ENCODE results near the gene USP19.
A peak's percentile ranks its signal among the peaks of the same experiment; 100 is the strongest.

USP19 gene, protein sequence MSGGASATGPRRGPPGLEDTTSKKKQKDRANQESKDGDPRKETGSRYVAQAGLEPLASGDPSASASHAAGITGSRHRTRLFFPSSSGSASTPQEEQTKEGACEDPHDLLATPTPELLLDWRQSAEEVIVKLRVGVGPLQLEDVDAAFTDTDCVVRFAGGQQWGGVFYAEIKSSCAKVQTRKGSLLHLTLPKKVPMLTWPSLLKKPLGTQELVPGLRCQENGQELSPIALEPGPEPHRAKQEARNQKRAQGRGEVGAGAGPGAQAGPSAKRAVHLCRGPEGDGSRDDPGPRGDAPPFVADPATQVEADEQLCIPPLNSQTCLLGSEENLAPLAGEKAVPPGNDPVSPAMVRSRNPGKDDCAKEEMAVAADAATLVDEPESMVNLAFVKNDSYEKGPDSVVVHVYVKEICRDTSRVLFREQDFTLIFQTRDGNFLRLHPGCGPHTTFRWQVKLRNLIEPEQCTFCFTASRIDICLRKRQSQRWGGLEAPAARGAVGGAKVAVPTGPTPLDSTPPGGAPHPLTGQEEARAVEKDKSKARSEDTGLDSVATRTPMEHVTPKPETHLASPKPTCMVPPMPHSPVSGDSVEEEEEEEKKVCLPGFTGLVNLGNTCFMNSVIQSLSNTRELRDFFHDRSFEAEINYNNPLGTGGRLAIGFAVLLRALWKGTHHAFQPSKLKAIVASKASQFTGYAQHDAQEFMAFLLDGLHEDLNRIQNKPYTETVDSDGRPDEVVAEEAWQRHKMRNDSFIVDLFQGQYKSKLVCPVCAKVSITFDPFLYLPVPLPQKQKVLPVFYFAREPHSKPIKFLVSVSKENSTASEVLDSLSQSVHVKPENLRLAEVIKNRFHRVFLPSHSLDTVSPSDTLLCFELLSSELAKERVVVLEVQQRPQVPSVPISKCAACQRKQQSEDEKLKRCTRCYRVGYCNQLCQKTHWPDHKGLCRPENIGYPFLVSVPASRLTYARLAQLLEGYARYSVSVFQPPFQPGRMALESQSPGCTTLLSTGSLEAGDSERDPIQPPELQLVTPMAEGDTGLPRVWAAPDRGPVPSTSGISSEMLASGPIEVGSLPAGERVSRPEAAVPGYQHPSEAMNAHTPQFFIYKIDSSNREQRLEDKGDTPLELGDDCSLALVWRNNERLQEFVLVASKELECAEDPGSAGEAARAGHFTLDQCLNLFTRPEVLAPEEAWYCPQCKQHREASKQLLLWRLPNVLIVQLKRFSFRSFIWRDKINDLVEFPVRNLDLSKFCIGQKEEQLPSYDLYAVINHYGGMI (N-terminal part only)

DNA sequence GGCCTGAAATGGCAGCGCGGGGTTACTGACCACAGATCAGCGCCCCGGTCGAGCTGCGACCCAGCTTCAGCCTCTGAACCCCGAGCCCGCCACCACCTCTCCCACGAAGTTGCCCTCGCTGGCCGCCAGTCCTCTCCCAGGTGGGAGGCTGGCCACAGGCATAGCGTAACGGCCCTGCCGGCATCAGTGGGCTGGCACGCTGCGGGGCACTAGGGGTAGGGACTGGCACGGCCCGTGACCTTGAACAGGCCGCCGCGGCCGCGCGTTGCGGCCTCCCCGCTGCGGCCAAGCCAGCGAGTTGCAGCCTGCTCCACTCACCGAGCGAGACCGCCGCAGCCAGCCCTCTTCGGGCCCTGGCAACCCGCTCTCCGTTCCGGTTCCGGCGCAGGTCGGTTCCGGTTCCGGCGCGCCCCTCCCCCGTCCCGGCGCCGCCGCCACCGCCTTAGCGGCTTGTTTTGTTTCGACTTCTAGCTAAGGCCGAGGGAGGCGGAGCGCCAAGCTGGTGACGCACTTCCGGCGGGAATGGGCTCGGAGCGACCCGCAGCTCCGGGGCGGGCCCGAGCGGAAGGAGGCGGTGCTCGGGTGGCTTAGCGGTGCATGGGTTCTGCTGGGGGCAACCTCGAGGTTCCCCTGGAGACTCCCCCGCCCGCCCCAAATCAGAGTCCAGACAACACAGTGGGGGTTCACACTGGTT is at the start of gene USP19:
Gene USP19 (minus strand): TSS at position 386 of the 694 bp plus-strand sequence. CDS start 1,678 bp downstream, outside the sequence.
- no peaks in the 10 kb centered on the region for H3K36me3 ChIP-seq (ENCODE audit: control insufficient read depth, insufficient read depth, low read length)
- TF ChIP-seq, protein P1, sequence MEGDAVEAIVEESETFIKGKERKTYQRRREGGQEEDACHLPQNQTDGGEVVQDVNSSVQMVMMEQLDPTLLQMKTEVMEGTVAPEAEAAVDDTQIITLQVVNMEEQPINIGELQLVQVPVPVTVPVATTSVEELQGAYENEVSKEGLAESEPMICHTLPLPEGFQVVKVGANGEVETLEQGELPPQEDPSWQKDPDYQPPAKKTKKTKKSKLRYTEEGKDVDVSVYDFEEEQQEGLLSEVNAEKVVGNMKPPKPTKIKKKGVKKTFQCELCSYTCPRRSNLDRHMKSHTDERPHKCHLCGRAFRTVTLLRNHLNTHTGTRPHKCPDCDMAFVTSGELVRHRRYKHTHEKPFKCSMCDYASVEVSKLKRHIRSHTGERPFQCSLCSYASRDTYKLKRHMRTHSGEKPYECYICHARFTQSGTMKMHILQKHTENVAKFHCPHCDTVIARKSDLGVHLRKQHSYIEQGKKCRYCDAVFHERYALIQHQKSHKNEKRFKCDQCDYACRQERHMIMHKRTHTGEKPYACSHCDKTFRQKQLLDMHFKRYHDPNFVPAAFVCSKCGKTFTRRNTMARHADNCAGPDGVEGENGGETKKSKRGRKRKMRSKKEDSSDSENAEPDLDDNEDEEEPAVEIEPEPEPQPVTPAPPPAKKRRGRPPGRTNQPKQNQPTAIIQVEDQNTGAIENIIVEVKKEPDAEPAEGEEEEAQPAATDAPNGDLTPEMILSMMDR (IDR thresholded peaks at IDR 0.05) = no peak
- no peaks in the 10 kb centered on the region for H3K9me3 ChIP-seq (ENCODE audit: control insufficient read depth, low read length)
- peaks cover 34% of the 10 kb centered on the region for H3K79me2 ChIP-seq
- H3K4me3 ChIP-seq (ENCODE audit: low read depth, low read length) = peak within 1 kb of the TSS; percentile 80
- no peaks in the 10 kb centered on the region for H3K27me3 ChIP-seq (ENCODE audit: control insufficient read depth, insufficient read depth, low read length)
- peak within 1 kb of the TSS; percentile 75 for H2AFZ ChIP-seq
- H3K4me1 ChIP-seq = peaks cover 15% of the 10 kb centered on the region
- peak within 1 kb of the TSS; percentile 28 for H3K9ac ChIP-seq
- H3K4me2 ChIP-seq (ENCODE audit: low read length) = peak within 1 kb of the TSS; percentile 78
- peak within 1 kb of the TSS; percentile 91 for H3K27ac ChIP-seq

DNA sequence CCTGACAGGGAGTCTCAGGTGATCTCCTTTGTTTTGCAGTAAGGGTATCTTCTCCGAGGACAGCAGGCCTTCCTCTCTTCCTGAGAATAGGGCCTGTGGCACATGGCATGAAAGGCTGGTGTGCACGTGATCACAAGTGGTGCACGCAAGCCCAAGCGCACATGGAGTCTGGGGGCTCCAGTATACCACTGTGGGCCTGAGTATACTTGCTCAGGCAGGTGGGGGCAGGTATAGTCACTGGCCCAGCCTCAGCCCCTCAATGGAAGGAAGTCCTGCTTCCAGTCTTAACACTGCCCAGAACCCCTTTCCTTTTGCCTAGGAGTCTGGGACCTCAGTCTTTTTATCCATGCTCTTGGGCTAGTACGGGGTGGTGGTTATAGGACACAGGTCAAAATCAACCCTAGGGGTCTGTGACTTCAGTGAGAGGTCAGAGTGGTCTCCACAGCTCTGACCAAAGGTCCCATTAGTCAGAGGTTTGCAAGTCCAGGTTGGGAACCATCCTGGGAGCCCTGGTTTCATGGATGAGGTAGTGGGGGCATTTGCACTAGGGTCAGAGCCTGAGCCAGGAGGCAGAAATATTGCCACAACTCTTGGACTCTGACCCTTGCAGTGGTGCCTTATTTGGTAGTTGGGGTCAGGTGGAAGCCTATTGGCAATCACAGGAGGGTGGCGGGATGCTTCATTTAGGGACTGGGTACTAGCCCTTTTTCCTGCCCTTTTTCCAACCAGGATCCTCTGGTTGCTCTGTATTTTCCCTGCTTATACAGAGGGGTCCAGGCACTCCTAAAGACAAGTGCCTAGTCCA is 46.3 kb upstream of the USP19 start:
- TF ChIP-seq, protein P1 (IDR thresholded peaks at IDR 0.05) = no peak
- H3K27me3 ChIP-seq (ENCODE audit: control insufficient read depth, insufficient read depth, low read length) = no peaks in the 10 kb centered on the region
- peaks cover 10% of the 10 kb centered on the region for H3K4me1 ChIP-seq
- H3K4me3 ChIP-seq (ENCODE audit: low read depth, low read length) = peak overlapping the region; percentile 67
- no peaks in the 10 kb centered on the region for H3K36me3 ChIP-seq (ENCODE audit: control insufficient read depth, insufficient read depth, low read length)
- H3K79me2 ChIP-seq = peaks cover 4% of the 10 kb centered on the region
- no peaks in the 10 kb centered on the region for H3K9me3 ChIP-seq (ENCODE audit: control insufficient read depth, low read length)
- peak overlapping the region; percentile 87 for H3K4me2 ChIP-seq (ENCODE audit: low read length)
- peak overlapping the region; percentile 99 for H2AFZ ChIP-seq
- H3K27ac ChIP-seq = peak overlapping the region; percentile 83
- H3K9ac ChIP-seq = no peak overlapping the region

DNA sequence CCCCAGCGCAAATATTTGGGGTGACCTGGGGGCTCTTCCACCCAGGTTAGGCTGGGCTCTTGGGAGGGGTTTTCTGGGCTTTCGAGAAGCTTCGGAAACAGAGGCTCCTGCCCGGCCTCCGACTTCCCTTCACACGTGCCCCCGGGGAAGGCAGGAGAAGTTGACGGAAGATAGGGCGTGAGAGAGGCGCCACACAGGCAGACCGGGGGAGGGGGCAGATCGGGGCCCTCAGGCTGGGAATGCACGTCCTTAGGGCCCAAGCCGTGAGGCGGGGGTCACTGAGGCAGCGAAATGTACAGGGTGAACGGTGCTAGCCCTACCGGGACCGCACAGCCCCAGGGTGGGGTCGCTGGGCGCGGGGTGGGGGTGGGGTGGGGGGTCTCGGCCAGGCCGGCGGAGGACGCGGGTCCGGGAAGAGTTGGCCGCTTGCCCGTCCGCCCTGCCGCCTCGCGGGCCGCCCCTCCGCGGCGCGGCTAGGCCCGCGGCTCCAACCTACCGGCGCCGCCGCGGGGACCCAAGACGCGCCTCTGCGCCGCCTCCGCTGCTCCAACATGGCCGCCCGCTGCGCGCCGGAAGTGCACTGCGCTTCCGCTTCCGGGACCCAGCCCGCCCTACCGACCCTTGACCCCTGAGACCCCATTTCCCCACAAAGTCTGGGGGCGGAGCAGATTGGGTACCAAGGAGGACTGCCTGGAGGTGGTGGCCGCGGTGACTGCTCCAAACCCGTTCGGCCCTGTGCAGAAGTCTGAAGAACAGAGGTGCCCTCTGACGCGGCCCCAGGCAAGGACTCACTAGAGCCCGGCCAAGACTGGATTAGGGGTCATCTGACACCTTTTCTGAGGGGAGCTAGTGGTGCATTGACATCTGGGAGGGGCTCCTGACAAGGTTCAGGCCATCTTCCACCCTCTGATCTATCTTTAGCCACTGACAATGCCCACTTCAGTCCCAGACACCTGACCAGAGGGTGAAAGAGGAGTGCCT is 45.4 kb upstream of the USP19 start, which contains the start of gene CCDC71:
Gene CCDC71 (minus strand): TSS at position 561 of the 981 bp plus-strand sequence. CDS start 2,123 bp downstream, outside the sequence.
- Histone ChIP-seq H3K79me2 (peaks cover 4% of the 10 kb centered on the region), H3K4me3 (ENCODE audit: low read depth, low read length) (peak within 1 kb of the TSS; percentile 67), H2AFZ (peak within 1 kb of the TSS; percentile 99), H3K9ac (no peak within 1 kb of the TSS), H3K4me1 (peaks cover 10% of the 10 kb centered on the region), H3K27ac (peak within 1 kb of the TSS; percentile 83), H3K36me3 (ENCODE audit: control insufficient read depth, insufficient read depth, low read length) (no peaks in the 10 kb centered on the region), H3K9me3 (ENCODE audit: control insufficient read depth, low read length) (no peaks in the 10 kb centered on the region), H3K4me2 (ENCODE audit: low read length) (peak within 1 kb of the TSS; percentile 89), H3K27me3 (ENCODE audit: control insufficient read depth, insufficient read depth, low read length) (no peaks in the 10 kb centered on the region)
- TF ChIP-seq, protein P1 (IDR thresholded peaks at IDR 0.05) = no peak

Data from parathyroid adenoma (tissue), 2 donors.